ENCODE measurements around the gene AFP. TPM values are rescaled to one million over a fixed set of nuclear protein-coding genes. Genes with fewer than 3 reads are reported as not detected.

The AFP gene
- total and polyA plus RNA-seq, 10 of the 15 experiments (the other 5 are each of a cell fraction or from before 2014, with no cell fraction given) = 0.72 TPM; not detected in 9

GRCh38 chr4:73470728-73471127 is 34.7 kb downstream of the AFP start:
- SMC1A ChIA-PET (ENCODE audit: uncharacterized antibody, unreplicated experiment) = no interaction called here
- FAIRE-seq = no peak

GRCh38 chr4:73477176-73477575 is 41.2 kb downstream of the AFP start:
- Histone ChIP-seq H4K20me1 (ENCODE audit: control insufficient read depth, insufficient read depth) (no peaks in the 10 kb centered on the region), H3K27ac (ENCODE audit: control insufficient read depth, insufficient read depth) (no peak overlapping the region), H3K9ac (ENCODE audit: control insufficient read depth, insufficient read depth, low read length) (no peak overlapping the region), H2AFZ (ENCODE audit: control insufficient read depth, low read depth, low read length) (no peak overlapping the region), H3K27me3 (replicated peaks in 1 of 2; ENCODE audit: control insufficient read depth in 2 of 2, insufficient read depth in 2 of 2, low read length in 1 of 2) (no peaks in the 10 kb centered on the region), H3K4me3 (no peak overlapping the region), H3K36me3 (ENCODE audit: control insufficient read depth in 2 of 2, insufficient read depth in 2 of 2, low read length in 1 of 2) (no peaks in the 10 kb centered on the region), H3K9me3 (replicated peaks; ENCODE audit: control insufficient read depth, insufficient read depth, low read length) (no peaks in the 10 kb centered on the region; the same call in 2 of the 3 replicates), H3K79me2 (ENCODE audit: control insufficient read depth, insufficient read depth, low read length) (no peaks in the 10 kb centered on the region), H3K4me2 (ENCODE audit: control insufficient read depth, insufficient read depth) (no peak overlapping the region), H3K4me1 (ENCODE audit: control insufficient read depth, insufficient read depth, low read length) (no peaks in the 10 kb centered on the region)
- CTCF ChIA-PET = no interaction called here
- DNase-seq (ENCODE audit: low read depth, low spot score) (no peak), ATAC-seq (no peak), FAIRE-seq (no peak)
- in situ Hi-C loops (cut with MboI) = no loop called here
- intact Hi-C loops (cut with micrococcal nuclease; ENCODE audit: unreplicated experiment) = no loop called here
- TF ChIP-seq ZNF687 (IDR thresholded peaks at IDR 0.05) (no peak), MTA2 (IDR thresholded peaks at IDR 0.05; ENCODE audit: low read depth) (no peak), PAX5 (IDR thresholded peaks at IDR 0.05; ENCODE audit: borderline replicate concordance, low read depth, low read length) (no peak), SKIL (IDR thresholded peaks at IDR 0.05; ENCODE audit: low read depth, poor library complexity, severe bottlenecking) (no peak), USF2 (IDR thresholded peaks at IDR 0.05; ENCODE audit: borderline replicate concordance, low read depth, low read length) (no peak)
- BruUV-seq (replicated peaks) = no TSS peak
- POLR2A ChIA-PET = no interaction called here
- SMC1A ChIA-PET (ENCODE audit: uncharacterized antibody, unreplicated experiment) = no interaction called here
- RAD21 ChIA-PET (ENCODE audit: unreplicated experiment) = no interaction called here
- 32% methylated on average over 10 of the region's 11 CpGs for WGBS (ENCODE audit: insufficient coverage, insufficient replicate concordance, low lambda C conversion rate, missing lambda C conversion rate)

More at GRCh38 chr4:73470728-73471127, 34.7 kb downstream of the AFP start:
- 0% methylated on average over 1 of the region's 1 CpG for WGBS (ENCODE audit: insufficient coverage, insufficient replicate concordance, low lambda C conversion rate, missing lambda C conversion rate)
- H4K20me1 ChIP-seq (ENCODE audit: control insufficient read depth, insufficient read depth) = no peaks in the 10 kb centered on the region
- no TSS peak for BruUV-seq (replicated peaks)
- in situ Hi-C loops (cut with MboI) = no loop called here
- DNase-seq (ENCODE audit: low read depth, low spot score) (no peak), ATAC-seq (no peak)
- H2AFZ ChIP-seq (ENCODE audit: control insufficient read depth, low read depth, low read length) = no peak overlapping the region
- no peak overlapping the region for H3K27ac ChIP-seq (ENCODE audit: control insufficient read depth, insufficient read depth)
- H3K27me3 ChIP-seq (replicated peaks in 1 of 2; ENCODE audit: control insufficient read depth in 2 of 2, insufficient read depth in 2 of 2, low read length in 1 of 2) = no peaks in the 10 kb centered on the region
- no peak overlapping the region for H3K9ac ChIP-seq (ENCODE audit: control insufficient read depth, insufficient read depth, low read length)
- no peaks in the 10 kb centered on the region for H3K79me2 ChIP-seq (ENCODE audit: control insufficient read depth, insufficient read depth, low read length)
- intact Hi-C loops (cut with micrococcal nuclease; ENCODE audit: unreplicated experiment) = no loop called here
- TF ChIP-seq PAX8 (IDR thresholded peaks at IDR 0.05) (no peak), CHD2 (IDR thresholded peaks at IDR 0.05; ENCODE audit: borderline replicate concordance, low read depth, low read length) (no peak), SMAD5 (IDR thresholded peaks at IDR 0.05; ENCODE audit: low read depth) (no peak), PKNOX1 (IDR thresholded peaks at IDR 0.05) (no peak), CHD4 (IDR thresholded peaks at IDR 0.05) (no peak)
- H3K9me3 ChIP-seq (replicated peaks; ENCODE audit: control insufficient read depth, insufficient read depth, low read length) = no peaks in the 10 kb centered on the region; the same call in 2 of the 3 replicates
- no peaks in the 10 kb centered on the region for H3K36me3 ChIP-seq (ENCODE audit: control insufficient read depth in 2 of 2, insufficient read depth in 2 of 2, low read length in 1 of 2)
- H3K4me2 ChIP-seq (ENCODE audit: control insufficient read depth, insufficient read depth) = no peak overlapping the region
- ChIA-PET POLR2A (no interaction called here), CTCF (interaction anchor here (1.1 kb wide), 1 partner anchor 25 kb away, joined by 3 read pairs; no protein-coding TSS in a partner anchor), RAD21 (ENCODE audit: unreplicated experiment) (no interaction called here)
- no peak overlapping the region for H3K4me3 ChIP-seq
- H3K4me1 ChIP-seq (ENCODE audit: control insufficient read depth, insufficient read depth, low read length) = no peaks in the 10 kb centered on the region
